NCI-H446 (cell line): Measurements from ENCODE around the gene BACH2.

Experiments used
- DNase-seq, 2 experiments: peaks; one replicate each; lab custom pipeline; 2025; lab: John Stamatoyannopoulos, UW

The BACH2 gene

DNA sequence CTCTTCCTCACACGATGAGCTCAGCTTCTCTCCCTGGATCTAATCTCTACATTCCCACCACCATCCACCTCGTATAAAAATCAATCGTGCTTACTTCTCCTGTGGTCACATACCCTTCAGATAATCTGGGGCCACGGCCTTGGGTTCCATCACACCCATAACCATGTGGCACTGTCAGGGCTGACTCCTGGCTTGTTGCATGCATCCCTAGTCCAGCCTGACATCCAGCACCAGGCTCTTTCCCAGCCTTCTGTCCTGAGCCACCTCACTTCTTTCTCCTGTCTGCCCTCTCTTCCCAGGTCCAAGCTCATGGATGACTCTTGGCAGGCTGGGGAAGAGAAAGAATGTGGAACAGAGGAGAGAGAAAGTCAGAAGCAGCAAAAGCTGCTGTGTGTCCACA, 199.8 kb downstream of the BACH2 start:
- DNase-seq, result no peak

- no peak for DNase-seq
These were observed 200.9 kb downstream of the BACH2 start for GRCh38 chr6:90095788-90096187.

GRCh38 chr6:90095145-90095544, 201.5 kb downstream of the BACH2 start:
- no peak for DNase-seq

- DNase-seq, result no peak
These were observed 203.0 kb downstream of the BACH2 start for GRCh38 chr6:90093558-90094073.

DNA sequence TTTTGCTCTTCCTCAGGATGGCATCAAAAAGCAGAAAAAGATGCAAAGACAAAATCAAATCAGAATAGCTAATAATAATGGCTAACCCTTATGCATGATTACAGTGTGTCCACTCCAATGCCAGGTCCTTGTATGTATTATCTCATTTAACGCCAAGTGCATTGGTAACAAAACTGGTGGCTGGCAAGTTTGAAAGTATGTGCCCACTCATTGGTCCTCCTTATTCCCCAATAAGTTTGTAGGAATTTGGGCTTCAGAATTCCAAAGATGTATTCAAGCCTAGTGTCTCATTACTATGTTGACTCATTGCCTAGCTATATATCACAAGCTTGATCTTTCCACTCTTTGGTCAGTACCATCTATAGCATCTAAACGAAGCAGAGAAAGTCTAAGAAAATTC, 205.8 kb downstream of the BACH2 start:
- no peak for DNase-seq

DNA sequence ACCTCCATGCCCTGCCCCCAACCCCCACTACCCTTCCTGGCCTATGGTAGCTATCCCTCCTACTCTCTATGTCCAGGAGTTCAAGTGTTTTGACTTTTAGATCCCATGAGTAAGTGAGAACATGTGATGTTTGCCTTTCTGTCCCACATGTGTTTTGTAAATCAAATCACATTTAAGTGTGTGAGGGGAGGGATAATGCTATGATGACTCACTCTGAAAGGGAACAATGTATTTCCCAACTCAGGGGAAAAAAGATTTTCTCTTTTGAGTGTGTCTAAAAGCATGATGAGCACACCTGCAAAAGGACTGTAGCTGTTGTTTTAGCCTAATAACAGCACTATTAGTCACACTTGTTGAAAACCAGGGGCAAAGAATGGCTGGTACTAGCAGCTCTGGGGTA, 208.6 kb downstream of the BACH2 start:
- DNase-seq, result no peak

DNA sequence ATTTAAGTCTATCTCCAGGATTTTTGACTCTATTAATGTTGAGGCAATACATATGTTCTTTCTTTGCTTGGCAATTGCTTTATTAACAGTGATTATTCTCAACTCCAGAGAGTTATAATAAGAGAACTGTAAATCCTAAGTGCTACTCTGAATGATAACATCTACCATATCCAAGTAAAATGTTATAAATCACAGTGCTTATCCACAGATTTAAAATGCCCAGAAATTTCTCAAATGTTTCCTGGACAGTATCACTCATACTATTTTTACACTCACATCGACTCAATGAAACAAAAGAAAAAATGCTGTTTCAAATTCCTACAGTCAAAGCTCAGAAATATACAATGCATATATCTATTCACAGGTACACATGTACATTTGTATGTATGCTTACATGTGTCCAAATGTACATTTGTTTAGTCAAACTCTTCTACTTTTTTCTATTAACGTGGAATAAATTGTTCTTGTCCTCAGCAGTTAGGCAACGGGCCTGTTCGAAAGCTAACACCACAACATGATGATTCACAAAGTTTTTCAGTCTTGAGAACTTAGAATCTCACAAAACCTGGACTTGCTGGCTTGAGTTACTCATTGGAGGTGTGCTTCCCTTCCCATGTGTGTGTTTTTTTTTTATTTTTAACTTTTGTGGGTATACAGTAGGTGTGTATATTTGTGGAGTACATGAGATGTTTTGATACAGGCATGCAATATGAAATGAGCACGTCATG, 209.4 kb downstream of the BACH2 start:
- no peak for DNase-seq

GRCh38 chr6:90086517-90086916, 210.1 kb downstream of the BACH2 start:
- no peak for DNase-seq

- DNase-seq, result no peak
These were observed 212.8 kb downstream of the BACH2 start for GRCh38 chr6:90083891-90084290.

- DNase-seq, result no peak
These were observed 213.8 kb downstream of the BACH2 start for GRCh38 chr6:90082847-90083246.

DNA sequence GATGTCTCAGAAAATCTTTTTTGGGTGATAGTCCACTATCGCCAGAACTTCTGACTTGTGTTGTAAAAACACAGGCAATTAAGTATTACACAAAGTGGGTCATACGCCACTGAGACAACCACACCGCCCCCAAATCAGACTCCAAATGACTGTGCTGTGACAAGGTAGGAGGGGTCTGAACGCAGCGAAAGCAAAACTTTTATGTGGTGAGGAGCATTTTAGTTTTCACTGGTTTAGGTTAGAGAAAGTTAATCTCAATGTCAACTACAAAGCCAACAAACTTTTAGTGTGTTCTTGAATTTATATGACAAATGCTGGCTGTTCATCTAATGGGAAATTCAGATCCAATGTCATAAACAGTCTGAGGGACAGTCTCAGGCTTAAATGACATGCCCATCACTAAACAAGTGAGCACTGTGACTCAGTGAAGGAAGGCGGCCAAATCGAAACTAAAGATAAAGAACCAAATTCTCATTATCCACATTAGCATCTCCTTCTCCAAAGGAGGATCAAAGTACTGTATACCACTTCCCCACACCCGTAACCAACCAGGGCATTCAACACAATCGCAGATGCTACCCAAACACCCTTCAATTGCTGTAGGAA, 215.7 kb downstream of the BACH2 start:
- no peak for DNase-seq

DNA sequence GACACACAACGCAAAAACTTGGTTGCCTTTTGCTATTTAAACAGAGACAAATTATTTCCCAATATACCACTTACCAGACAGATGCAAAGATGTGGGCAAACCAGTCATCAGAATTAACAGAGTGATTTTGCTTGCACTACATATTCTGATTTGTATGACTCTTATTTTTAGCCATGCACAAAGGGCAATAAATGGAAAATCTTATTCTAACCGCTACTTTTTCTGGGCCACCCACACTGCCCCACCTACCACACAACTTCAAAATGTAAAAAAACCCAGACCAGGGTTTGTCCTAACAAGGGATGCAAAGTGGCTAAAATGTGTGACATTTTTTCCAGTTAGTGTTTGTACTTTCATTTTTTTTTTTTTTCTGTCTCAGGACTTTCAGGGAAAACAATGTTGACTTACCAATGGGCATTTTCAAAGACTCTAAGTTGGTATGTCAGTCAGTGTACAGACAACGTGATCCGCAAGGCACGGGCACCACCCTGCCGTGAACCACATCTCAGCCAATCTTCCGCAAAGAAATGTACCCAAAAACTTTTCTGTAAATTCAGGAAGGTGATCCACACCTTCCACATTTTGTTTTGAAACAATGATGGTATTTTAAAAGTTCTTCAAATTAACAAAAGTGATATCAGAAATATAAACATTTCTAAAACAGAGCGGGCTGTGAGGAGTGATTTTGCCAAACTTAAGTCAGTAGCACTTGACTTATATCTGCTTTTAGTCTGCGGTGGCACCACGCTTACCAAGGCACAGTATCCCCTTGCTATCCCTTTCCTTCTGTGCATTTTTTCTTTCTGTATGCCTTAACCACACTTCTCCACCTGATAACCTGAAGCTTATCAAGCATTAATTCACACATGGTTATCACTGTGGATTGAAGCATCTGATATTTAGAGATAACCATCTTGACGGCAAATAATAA, 216.8 kb downstream of the BACH2 start:
- no peak for DNase-seq

GRCh38 chr6:90078513-90079289, 217.9 kb downstream of the BACH2 start:
- no peak for DNase-seq

DNA sequence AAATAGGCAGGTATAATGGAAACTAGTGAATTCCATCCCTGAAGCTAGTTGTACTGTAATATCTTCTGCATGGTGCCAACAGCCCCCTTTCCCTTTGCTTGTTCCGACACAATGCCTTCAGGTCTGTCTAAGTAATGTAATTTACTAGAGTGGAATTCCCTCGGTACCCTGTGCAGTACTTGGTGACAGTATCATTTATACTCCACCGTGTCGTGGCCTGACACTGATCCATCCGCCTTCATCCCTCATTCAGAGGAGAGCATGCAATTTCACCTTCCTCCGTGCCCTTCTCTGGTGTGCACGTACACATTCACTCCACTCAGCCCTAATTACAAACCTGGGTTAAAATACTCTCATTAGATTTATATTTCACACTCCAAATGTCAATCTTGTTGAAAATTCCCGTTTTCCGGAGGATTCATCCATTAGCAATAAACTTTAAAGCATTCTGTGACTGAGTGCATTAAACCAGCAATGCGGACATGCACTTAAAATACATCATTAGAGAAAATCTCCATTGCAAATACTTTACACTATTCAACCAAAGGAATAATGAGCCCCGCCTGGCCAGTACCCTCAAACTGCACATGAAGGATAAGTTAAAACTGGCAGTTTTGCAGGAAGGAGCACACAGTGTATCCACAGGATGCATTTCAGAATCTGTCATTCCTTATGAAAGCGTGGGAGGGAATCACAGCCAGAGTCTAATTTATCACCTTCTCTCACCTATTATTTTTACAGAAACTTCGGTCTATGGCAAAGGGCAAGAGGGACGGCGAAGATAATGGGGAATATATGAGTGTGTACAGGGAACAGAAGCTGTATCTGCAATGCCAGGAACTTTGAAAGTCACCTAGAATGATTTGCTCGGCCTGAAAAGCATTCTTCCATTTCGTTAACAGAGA, 219.9 kb downstream of the BACH2 start:
- no peak for DNase-seq

GRCh38 chr6:90074161-90074850, 222.3 kb downstream of the BACH2 start:
- no peak for DNase-seq

GRCh38 chr6:90072935-90073464, 223.6 kb downstream of the BACH2 start:
- DNase-seq, result peak; percentile 23 to 60

DNA sequence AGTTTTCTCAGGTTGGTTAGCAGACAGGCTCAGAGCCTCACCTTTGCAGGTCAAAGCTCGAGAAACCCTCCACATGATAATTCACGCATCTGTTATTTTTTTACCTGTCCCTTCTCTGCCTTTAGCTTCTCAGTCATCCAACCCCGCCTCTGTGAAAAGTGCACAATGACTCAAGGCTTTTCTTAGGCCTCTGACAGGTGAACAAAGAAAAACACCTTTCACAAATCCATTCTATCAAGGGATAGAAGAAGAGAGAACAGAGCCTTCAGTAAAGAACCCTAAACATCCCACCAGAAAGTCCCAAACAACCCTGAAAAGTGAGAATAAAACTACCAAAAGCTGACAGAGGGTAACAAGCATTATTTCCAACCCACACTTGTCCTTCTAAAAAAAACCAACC, 224.1 kb downstream of the BACH2 start:
- no peak for DNase-seq

- no peak for DNase-seq
These were observed 227.7 kb downstream of the BACH2 start for GRCh38 chr6:90068703-90069523.

DNA sequence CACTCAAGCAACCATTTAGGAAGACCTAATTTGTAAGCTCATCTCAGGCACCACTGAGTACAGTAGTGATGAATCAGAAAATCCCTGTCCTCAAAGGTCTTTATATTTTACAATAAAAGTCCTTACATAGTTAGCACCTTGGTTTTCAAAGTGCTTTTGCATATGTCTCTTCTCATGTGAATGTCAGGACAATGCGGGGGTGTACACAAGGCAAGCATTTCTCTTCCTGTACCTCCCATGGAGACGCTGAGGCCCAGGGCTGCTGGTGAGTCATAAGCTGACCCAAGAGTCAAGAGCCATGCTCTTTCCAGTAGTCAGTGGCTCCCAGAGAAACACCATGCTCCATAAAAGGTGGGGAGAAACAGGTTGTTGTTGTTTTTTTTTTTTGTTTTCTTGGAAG, 228.4 kb downstream of the BACH2 start:
- DNase-seq, result no peak
